Epithelial cell of esophagus (primary cell): Measurements from ENCODE around the gene PELI1.
"Not testable (repeated sequence)": the region's sequence is repeated elsewhere in the genome, so short reads cannot be mapped to it uniquely, and the experiment has no call there.

Experiments
- DNase-seq: peaks from one replicate; pipeline ENCODE4 v3.0.0; 2010; ENCODE audit warnings: low read depth
- H3K4me3 ChIP-seq: 2 replicates; pipeline ENCODE4 v1.5.1; 2011; ENCODE audit warnings: mild to moderate bottlenecking, low read length, control low read depth
- TF ChIP-seq, protein P1 (sequence below): IDR thresholded peaks from 2 replicates; pipeline ENCODE4 v1.5.1; 2011; ENCODE audit warnings: low read depth, mild to moderate bottlenecking, low read length, control low read depth, inconsistent platforms; ENCODE audit not compliant: insufficient read depth; ENCODE audit errors: missing control alignments

PELI1 gene

DNA sequence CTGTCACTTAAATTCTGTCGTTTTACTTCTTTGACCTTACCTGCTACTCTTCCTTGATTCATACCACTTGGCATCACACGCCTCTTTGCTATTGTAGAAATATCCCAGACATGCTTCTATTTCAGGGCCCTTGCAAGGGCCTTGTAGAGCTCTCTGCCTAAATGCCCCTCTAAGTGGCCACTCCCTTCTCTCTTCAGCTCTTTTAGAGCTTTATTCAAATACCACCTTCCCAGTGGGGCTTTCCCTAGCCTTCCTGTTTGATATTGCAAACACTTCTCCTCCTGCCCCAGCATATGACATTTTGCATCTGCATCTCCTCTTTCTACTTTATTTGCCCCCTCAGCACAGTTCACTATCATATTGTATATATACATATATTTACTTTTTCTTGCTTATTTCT, 54.0 kb downstream of the PELI1 start:
- H3K4me3 ChIP-seq, result no peak overlapping the region

DNA sequence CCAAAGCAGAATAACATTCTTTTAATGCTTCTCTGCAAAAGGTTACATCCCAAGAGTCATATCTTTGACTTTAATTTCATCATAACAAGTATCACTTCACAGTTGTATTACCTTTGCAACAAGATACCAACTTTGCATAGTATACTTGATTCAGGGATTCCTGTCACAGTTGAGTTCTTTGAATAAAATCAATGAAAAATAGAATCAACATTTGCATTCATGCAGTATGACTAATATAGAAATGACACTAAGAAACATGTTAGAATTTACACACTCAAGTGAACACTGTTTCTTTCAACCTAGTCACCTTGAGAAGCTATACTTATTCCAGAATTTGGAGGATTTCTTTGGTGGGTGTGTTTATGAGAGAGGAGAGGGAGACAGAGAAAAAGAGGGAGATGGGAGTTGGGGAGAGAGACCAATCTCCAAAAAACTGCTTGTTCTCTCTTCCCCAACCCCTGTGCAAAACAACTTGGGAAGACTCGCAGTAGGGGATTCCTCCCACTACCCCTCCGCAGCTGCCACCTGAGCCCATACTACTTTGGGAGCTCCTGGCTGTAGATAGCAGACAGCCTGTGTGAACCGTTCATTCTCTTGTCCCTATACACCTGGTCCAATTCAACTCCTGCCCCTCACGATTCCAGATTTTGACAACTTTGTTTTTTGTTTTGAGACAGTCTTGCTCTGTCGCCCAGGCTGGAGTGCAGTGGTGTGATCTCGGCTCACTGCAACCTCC, 57.7 kb downstream of the PELI1 start:
- no peak overlapping the region for H3K4me3 ChIP-seq
- TF ChIP-seq, protein P1, sequence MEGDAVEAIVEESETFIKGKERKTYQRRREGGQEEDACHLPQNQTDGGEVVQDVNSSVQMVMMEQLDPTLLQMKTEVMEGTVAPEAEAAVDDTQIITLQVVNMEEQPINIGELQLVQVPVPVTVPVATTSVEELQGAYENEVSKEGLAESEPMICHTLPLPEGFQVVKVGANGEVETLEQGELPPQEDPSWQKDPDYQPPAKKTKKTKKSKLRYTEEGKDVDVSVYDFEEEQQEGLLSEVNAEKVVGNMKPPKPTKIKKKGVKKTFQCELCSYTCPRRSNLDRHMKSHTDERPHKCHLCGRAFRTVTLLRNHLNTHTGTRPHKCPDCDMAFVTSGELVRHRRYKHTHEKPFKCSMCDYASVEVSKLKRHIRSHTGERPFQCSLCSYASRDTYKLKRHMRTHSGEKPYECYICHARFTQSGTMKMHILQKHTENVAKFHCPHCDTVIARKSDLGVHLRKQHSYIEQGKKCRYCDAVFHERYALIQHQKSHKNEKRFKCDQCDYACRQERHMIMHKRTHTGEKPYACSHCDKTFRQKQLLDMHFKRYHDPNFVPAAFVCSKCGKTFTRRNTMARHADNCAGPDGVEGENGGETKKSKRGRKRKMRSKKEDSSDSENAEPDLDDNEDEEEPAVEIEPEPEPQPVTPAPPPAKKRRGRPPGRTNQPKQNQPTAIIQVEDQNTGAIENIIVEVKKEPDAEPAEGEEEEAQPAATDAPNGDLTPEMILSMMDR, result no peak
- no peak for DNase-seq

More for the DNA sequence above, 54.0 kb downstream of the PELI1 start:
- no peak for DNase-seq
- TF ChIP-seq, protein P1, result no peak

DNA sequence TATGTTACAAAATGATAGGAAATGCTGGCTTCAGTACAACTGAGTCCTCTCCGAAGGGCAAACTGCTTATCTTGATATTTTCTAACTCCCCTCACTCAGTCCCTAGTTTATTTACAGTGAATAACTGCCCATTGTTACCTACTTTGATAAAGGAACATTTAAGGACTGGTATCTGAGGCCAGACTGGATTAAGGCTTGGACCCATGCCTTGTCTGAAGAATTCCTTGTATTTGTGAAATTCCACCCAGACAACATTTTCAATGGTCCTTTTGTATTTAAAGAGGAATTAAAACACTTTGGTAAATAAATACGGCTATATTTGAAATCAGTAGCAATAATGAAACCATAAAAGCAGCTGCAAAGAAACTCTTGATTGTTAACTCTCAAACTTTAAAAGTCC, 58.3 kb downstream of the PELI1 start:
- H3K4me3 ChIP-seq, result no peak overlapping the region
- no peak for DNase-seq
- TF ChIP-seq, protein P1, result no peak

DNA sequence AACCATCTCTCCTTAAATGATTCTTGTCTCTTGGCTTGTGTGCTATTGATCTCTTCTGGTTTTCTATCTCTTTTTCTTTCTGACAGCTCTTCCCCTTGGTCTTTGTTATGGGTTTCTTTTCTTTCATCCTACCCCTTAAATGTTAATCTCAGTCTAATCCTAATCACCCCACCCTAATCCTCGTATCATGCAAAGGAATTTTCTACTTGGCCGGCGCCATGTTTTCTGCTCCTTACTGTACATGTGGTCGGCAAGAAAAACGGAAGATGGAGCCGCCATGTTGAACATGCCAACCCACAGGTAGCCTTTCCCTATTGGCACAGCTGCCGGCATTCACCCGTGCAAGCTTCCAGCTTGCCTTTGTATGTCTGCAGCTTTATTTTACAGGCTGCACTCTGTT, 63.2 kb downstream of the PELI1 start:
- H3K4me3 ChIP-seq, result no peak overlapping the region
- TF ChIP-seq, protein P1, result no peak
- DNase-seq, result no peak

DNA sequence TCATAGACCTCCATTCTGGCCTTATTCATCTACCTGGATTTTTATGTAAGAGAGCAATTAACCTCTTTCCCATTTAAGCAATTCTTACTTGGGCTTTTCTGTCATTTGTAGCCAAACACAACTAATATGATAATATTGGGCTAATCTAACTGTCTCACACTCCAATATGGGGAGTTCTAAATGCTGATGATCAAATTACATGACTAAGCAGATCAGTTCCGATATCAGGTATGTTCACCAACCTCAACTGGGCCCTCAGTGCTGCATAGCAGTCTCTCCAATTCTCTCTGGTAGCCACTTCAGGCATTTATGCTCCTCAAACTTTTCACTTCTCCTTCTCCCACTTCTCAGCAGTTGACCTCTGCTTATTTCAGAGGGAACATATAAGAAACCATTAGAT, 64.0 kb downstream of the PELI1 start:
- TF ChIP-seq, protein P1, result no peak
- H3K4me3 ChIP-seq, result no peak overlapping the region
- no peak for DNase-seq

DNA sequence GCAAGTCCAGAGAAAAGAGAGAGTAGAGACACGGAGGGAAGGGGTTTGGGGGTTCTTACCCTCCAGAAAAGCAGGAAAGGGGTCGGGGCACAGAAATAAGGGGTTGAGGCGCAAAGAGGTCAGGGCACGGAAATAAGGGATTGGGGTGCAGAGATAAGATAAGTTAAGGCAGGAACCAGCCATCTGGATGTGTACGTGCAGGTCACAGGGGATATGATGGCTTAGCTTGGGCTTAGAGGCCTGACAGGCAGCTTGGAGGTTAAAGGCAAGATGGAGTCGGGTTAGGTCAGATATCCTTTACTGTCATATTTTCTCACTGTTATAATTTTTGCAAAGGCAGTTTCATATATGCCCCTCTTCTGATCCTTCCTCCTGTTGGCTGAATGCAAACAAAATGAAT, 64.5 kb downstream of the PELI1 start:
- H3K4me3 ChIP-seq, DNase-seq: not testable (repeated sequence)

DNA sequence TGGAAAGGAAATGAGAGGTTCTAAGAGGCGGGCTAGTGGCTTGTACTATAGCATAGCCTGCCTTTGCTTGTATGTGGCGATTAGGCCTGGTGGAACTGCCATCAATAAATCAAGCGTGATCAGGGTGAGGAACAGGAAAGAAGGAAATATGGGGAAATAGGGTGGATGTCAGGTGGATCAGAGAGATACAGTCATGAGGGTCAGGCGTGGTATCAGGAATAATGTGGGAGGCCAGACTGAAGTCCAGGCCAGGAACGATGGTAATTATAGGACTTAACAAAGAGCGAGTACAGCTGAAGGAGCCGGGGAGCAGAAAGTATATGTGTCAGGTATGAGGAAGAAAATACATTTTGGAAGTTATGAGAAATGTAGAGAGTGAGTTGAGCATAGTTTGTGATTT, 67.4 kb downstream of the PELI1 start:
- H3K4me3 ChIP-seq, DNase-seq: not testable (repeated sequence)

DNA sequence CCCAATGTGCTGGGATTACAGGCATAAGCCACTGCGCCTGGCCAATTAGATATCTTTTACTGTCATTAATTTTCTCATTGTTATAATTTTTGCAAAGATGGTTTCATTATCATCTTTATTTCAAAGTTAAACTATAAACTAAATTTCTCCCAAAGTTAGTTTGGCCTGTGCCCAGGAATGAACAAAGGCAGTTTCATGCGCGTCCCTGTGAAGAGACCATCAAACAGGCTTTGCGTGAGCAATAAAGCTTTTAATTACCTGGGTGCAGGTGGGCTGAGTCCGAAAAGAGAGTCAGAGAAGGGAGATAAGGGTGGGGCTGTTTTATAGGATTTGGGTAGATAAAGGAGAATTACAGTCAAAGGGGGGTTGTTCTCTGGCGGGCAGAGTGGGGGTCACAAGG, 69.6 kb downstream of the PELI1 start:
- DNase-seq, result not testable (repeated sequence)

DNA sequence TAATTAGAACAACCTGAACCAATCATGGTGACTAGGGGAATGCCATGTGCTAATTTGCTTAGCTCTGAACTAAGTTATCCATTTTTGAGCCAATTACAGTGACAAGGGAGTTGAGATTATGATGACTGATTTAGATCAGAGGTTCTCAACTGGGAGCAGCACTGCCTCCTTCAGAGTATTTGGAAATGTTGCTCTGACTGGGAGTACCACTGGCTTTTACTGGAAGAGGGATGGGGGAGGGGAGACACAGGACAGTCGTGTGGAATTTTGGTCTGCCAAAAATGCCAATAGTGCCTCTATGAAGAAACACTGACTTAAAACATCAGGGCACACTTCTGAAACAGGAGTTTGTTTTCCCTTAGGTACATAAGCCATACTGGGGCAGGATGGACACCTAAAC, 76.9 kb downstream of the PELI1 start:
- TF ChIP-seq, protein P1, result peak; percentile 1

More for the DNA sequence above, 69.6 kb downstream of the PELI1 start:
- H3K4me3 ChIP-seq, result not testable (repeated sequence)

More for the DNA sequence above, 76.9 kb downstream of the PELI1 start:
- DNase-seq, result no peak
- H3K4me3 ChIP-seq, result no peak overlapping the region
